ENCODE measurements around the gene ABCC11. TPM values are rescaled to one million over a fixed set of nuclear protein-coding genes. Genes with fewer than 3 reads are reported as not detected.
"Not testable (repeated sequence)": the region's sequence is repeated elsewhere in the genome, so short reads cannot be mapped to it uniquely, and the experiment has no call there.

ABCC11 gene
- polyA plus RNA-seq, 1 donor from 2014 or later: not detected

DNA sequence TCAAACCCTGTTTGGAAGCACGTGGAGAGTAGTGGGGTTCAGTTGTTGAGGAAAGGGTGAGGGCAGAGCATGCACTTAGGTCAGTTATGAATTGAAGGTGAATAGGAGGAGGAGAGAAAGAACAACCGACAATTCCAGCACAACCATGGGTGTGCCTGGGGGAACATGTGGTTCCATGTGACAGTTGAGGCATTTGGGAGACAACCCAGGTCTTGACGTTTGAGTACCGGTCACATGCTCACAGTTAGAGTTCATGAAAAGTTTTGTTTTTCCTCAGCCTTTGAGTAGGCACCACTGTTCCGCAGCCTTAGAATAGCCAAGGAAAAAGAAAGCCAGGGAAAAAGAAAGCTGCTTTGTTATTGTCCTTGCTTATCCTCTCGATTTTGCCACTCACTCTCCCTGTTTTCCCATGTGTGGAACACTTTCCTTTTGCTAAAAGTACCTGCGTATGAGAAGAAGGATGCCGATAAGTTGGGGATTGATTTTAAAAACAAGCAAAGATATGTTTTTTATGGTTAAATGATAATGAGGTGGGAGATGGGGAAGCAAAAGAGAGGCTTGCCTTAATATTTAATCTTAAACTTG lies 25.6 kb upstream of the ABCC11 start:
- Mint-ChIP-seq H3K27ac (peak overlapping the region in 1 of 3 donors; percentile 53), H3K4me1 (peaks cover 0 to 2% (median 0%) of the 10 kb centered on the region in 3 donors), H3K36me3 (peaks cover 5% of the 10 kb centered on the region), H3K27me3 (no peaks in the 10 kb centered on the region), H3K9me3 (no peaks in the 10 kb centered on the region), H3K4me3 (no peak overlapping the region)

DNA sequence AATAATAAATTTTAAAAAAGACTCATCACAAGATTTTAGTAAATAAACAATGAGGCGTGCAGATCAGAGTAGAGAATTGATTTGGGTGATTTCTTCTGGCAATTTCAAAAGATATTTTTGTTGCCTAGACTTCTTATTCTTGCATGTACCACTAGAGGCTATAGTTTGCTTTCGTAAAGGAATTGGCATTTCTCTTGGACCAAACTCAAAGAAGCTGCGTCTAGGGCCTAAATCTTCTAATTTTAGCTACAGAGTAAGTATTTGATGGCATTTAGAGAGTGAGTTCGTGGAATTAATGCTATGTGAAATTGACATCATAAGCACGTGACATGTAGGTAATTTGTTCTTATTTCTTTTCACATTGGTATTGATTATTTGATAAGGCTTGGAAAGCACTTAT lies 24.4 kb upstream of the ABCC11 start:
- Mint-ChIP-seq H3K4me1 (peaks cover 0 to 2% (median 0%) of the 10 kb centered on the region in 3 donors), H3K27me3 (no peaks in the 10 kb centered on the region), H3K36me3 (peaks cover 5% of the 10 kb centered on the region), H3K4me3 (no peak overlapping the region), H3K9me3 (no peaks in the 10 kb centered on the region), H3K27ac (no peak overlapping the region)

DNA sequence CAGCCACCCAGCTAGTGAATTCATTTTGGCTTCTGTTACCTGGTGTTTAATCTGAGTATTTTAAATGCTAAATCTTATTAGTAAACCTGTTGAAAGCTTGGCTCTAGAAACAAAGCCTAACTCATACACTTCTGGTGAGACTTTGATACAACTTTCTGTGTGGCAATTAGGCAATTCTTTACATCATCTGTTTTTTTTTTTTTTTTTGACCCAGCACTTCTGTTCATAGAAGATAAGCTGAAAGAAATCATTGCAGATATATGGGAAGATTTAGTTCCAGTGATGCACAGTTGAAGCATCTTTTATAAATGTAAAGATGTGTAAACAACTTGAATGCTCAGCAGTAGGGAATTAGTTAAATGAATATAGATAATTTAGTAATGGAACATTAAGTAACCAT lies 21.7 kb upstream of the ABCC11 start:
- Mint-ChIP-seq H3K4me1 (peaks cover 0 to 2% (median 0%) of the 10 kb centered on the region in 3 donors), H3K27ac (no peak overlapping the region), H3K4me3 (no peak overlapping the region), H3K9me3 (peaks cover 0 to 2% (median 0%) of the 10 kb centered on the region in 3 donors), H3K36me3 (peaks cover 12% of the 10 kb centered on the region), H3K27me3 (no peaks in the 10 kb centered on the region)

DNA sequence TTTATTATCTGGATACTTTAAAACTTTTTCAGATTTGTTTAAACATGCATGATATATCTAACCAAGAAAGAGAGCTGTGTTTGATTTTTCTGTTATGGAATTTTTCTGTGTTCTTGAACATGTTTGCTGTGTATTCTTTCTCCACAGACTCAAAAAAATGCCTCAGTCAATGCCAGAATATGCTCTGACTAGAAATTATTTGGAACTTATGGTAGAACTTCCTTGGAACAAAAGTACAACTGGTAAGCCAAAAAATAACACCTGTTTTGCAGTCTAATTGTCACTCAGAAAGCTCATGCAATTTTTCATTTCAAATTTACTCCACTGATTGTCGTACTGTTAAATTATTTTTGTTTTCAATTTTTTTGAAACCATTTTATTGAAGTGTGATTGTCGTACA lies 15.3 kb upstream of the ABCC11 start:
- peaks cover 0 to 9% (median 2%) of the 10 kb centered on the region in 3 donors for H3K9me3 Mint-ChIP-seq
- no peaks in the 10 kb centered on the region for H3K27me3 Mint-ChIP-seq
- peaks cover 39% of the 10 kb centered on the region for H3K36me3 Mint-ChIP-seq
- peaks cover 0 to 2% (median 1%) of the 10 kb centered on the region in 3 donors for H3K4me1 Mint-ChIP-seq
- peak overlapping the region in 1 of 3 donors; percentile 9 for H3K27ac Mint-ChIP-seq
- H3K4me3 Mint-ChIP-seq: no peak overlapping the region

DNA sequence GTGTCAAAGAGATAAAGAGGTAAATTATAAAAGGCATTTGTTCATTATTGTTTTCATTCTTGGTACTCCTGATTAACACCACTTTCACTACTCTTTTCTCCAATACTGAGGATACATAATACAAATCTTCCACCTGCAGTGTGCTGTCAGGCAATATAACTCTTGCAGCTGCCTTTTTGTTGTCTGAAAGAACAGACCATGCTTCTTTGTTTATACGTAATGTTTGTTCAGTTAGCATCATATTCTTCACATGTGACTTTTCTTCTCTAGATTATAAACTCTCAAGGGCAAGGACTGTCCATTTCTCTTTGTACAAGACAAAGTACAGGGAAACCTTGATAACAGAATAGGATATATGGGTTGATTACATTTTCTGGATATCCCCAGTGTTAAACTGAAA lies 14.2 kb upstream of the ABCC11 start:
- Mint-ChIP-seq H3K27me3 (no peaks in the 10 kb centered on the region), H3K27ac (no peak overlapping the region), H3K4me3 (no peak overlapping the region), H3K9me3 (peaks cover 0 to 9% (median 2%) of the 10 kb centered on the region in 3 donors), H3K4me1 (peaks cover 0 to 1% (median 0%) of the 10 kb centered on the region in 3 donors), H3K36me3 (peaks cover 39% of the 10 kb centered on the region)

DNA sequence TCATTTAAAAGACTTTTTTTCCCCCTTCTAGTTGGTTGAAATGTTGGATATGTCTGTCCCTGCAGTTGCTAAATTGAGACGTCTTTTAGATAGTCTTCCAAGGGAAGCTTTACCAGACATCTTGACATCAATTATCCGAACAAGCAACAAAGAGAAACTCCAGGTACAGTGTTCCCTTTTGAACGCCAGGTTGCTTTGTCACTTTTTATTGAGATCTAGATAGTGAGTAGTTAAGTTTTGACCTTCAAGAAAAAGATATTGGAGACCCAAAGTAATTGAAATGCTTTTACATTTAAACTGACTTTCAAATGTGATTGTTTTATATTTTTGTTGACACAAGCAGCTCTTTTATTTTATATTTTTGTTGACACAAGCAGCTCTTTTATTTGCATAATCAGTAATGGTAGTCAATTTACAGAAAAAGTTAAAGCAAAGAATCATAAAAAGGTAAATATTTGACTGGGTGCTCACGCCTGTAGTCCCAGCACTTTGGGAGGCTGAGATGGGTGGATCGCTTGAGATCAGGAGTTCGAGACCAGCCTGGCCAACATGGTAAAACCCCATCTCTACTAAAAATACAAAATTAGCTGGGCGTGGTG lies 9.3 kb upstream of the ABCC11 start:
- no peaks in the 10 kb centered on the region for H3K9me3 Mint-ChIP-seq
- H3K27me3 Mint-ChIP-seq: no peaks in the 10 kb centered on the region
- no peak overlapping the region for H3K4me3 Mint-ChIP-seq
- H3K4me1 Mint-ChIP-seq: peaks cover 0 to 5% (median 2%) of the 10 kb centered on the region in 3 donors
- H3K36me3 Mint-ChIP-seq: peaks cover 12% of the 10 kb centered on the region
- no peak overlapping the region for H3K27ac Mint-ChIP-seq

DNA sequence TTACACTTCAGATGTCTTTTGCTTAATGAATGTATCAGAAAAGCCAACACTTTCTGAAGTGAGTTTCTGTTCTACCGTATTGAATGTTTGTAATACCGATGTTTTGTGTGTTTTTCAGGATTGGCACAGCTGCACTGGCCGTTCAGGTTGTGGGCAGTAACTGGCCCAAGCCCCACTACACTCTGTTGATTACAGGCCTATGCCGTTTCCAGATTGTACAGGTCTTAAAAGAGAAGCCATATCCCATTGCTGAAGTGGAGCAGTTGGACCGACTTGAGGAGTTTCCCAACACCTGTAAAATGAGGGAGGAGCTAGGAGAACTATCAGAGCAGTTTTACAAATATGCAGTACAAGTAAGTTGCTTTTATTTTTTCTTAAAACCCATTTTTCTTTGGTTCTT lies 4.7 kb upstream of the ABCC11 start:
- peaks cover 2% of the 10 kb centered on the region for H3K36me3 Mint-ChIP-seq
- H3K27me3 Mint-ChIP-seq: no peaks in the 10 kb centered on the region
- no peaks in the 10 kb centered on the region for H3K9me3 Mint-ChIP-seq
- peaks cover 16 to 19% (median 19%) of the 10 kb centered on the region in 3 donors for H3K4me1 Mint-ChIP-seq
- no peak overlapping the region for H3K4me3 Mint-ChIP-seq
- H3K27ac Mint-ChIP-seq: no peak overlapping the region

DNA sequence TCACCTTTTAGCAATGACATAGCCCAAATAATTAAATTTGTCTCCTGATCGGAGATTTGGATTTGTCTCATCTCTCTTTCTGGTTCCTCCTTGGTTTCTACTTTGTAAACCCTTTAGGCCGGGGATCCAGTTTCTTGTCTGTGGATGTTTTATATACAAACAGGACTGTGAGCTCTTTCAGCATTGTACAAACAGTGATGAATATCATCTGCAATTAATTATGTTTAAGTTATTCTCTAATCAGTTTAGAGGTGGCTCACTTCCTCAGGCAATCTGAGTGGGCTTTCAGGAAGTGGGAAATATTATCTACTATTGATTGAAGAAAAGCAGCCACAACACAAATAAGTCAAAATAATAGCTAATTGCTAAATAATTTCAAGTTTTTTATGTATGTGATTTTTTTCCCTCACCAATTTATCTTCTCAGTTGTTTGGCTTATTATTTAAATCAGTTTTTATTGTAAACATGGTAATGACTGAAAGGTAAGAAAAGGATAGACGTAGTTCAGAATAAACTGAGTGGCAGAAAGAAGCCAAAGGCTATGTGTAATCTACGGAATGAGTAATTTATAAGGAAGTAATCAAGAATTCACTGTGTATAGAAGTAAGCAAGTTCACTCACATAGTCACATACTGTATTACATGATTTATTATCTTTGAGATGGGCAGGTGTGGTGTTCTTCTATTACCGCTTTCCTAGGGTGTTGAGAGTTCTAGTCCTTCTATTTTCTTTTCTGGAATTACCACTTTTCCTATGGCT lies 3.4 kb upstream of the ABCC11 start:
- no peaks in the 10 kb centered on the region for H3K27me3 Mint-ChIP-seq
- H3K4me3 Mint-ChIP-seq: no peak overlapping the region
- peaks cover 23 to 29% (median 27%) of the 10 kb centered on the region in 3 donors for H3K4me1 Mint-ChIP-seq
- peaks cover 5% of the 10 kb centered on the region for H3K36me3 Mint-ChIP-seq
- H3K9me3 Mint-ChIP-seq: no peaks in the 10 kb centered on the region
- H3K27ac Mint-ChIP-seq: peak overlapping the region in 1 of 3 donors; percentile 39

DNA sequence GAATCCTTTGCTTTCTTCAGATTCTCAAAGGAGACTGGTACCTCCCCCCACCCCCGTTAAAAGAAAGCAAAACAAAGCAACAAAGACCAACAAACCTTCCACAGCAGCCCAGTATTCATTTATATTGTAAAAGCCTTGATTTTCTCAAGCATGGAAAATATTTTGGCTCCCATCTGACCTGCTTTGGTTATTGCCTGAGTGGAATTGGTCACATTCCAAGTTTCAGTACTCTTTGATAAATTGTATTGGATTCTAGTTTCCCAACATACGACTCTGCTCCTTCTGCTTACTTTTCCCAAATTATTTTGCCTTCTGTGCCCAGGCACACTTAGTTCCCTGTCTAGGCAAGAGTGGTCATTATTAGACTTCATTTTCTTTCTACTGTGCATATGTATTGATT lies 1.3 kb downstream of the ABCC11 start:
- peaks cover 28 to 33% (median 32%) of the 10 kb centered on the region in 3 donors for H3K4me1 Mint-ChIP-seq
- peaks cover 5% of the 10 kb centered on the region for H3K36me3 Mint-ChIP-seq
- H3K4me3 Mint-ChIP-seq: peak overlapping the region in 2 of 4 donors; percentile 92 to 99
- H3K27me3 Mint-ChIP-seq: no peaks in the 10 kb centered on the region
- no peaks in the 10 kb centered on the region for H3K9me3 Mint-ChIP-seq
- peak overlapping the region in 2 of 3 donors; percentile 62 to 87 for H3K27ac Mint-ChIP-seq

DNA sequence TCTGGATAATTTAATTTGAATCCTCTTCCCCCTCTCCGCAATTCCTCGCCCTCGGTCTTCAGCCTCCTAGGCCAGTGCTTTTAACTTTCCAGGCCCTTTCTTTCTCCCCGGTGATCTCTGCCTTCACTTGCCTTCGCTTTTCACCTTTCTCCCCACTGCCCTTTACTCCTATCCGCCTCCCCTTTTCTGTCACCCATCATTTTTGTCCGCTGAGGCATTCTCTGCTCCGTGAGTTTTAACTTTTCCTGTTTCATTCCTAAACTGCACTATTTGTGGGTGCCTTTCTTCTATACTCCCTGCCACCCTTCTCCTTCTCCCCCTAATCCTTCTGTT lies 2.5 kb downstream of the ABCC11 start:
- Mint-ChIP-seq H3K36me3 (peaks cover 6% of the 10 kb centered on the region), H3K4me3 (peak overlapping the region; percentile 92 to 99 (median 94)), H3K27me3 (no peaks in the 10 kb centered on the region), H3K4me1 (peaks cover 22 to 29% (median 26%) of the 10 kb centered on the region in 3 donors), H3K27ac (peak overlapping the region; percentile 87 to 98 (median 94)), H3K9me3 (peaks cover 0 to 5% (median 0%) of the 10 kb centered on the region in 3 donors)

DNA sequence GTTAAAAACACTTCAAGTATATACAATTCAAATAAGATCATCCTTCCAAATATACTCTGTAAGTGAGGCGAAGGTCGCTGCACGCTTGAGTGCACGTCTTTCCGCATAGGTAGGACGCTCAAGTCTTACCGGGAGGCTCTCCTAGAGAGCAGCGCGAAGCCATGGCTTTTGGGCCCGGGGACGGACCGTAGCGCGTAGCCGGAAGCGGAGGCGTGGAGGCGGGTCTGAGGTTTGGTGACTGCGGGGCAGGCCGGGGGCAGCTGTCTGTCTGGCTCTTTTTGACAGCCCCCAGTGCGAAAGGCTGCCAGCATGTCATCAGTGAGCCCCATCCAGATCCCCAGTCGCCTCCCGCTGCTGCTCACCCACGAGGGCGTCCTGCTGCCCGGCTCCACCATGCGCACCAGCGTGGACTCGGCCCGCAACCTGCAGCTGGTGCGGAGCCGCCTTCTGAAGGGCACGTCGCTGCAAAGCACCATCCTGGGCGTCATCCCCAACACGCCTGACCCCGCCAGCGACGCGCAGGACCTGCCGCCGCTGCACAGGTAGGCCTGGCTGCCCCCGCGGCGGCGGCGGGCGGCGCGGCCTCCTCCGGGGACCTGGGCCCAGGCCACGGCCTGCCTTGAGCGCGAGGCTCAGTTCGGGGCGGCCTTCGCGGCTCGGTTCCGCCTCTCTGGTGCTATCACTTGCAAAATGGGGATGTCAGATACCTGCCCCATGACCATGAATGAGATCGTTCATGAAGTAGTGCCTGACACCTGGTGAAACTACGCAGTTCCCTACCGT lies 3.1 kb downstream of the ABCC11 start, which contains the start of gene LONP2:
LONP2 (plus strand) TSS at position 221 of the 783 bp plus-strand sequence; CDS start at position 310, 89 bp downstream.
- Mint-ChIP-seq H3K27me3 (no peaks in the 10 kb centered on the region), H3K4me3 (peak within 1 kb of the TSS; percentile 92 to 99 (median 94))

DNA sequence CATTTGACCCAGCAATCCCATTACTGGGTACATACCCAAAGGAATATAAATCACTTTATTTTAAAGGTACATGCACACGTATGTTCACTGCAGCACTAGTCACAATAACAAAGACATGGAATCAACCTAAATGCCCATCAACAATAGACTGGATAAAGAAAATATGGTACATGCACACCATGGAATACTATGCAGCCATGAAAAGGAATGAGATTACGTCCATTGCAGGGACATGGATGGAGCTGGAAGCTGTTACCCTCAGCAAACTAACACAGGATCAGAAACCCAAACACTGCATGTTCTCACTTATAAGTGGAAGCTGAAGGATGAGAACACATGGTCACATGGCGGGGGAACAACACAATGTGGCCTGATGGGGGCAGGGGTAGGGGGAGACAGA lies 7.2 kb downstream of the ABCC11 start:
- H3K27me3 Mint-ChIP-seq, H3K27ac Mint-ChIP-seq, H3K9me3 Mint-ChIP-seq, H3K36me3 Mint-ChIP-seq: not testable (repeated sequence)
- Mint-ChIP-seq H3K4me1 (peaks cover 4 to 11% (median 11%) of the 10 kb centered on the region in 3 donors), H3K4me3 (peak overlapping the region in 1 of 4 donors; percentile 82)

More for the DNA sequence above, 3.1 kb downstream of the ABCC11 start, which contains the start of gene LONP2:
- peaks cover 0 to 6% (median 0%) of the 10 kb centered on the region in 3 donors for H3K9me3 Mint-ChIP-seq
- H3K36me3 Mint-ChIP-seq: peaks cover 7% of the 10 kb centered on the region
- H3K4me1 Mint-ChIP-seq: peaks cover 22 to 29% (median 28%) of the 10 kb centered on the region in 3 donors
- H3K27ac Mint-ChIP-seq: peak within 1 kb of the TSS; percentile 87 to 98 (median 96)

DNA sequence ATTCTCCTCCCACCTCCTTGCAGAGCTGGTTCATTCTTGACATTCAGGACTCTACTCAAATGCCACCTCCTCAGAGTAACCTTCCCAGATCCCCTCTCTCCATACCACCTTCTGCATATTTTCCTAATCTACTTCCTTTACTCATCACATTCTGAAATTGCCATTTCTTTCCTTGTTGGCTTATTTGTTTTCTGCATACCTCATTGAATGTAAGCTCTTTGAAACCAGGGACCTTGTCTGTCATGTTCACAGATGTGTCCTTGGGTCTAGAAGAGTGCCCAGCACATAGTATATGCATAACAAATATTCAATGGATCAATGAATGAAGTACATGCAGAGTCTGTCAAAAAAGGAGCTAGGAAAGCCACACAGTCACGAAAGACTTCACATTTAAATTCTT lies 11.1 kb downstream of the ABCC11 start:
- Mint-ChIP-seq H3K4me3 (no peak overlapping the region), H3K4me1 (peaks cover 0 to 1% (median 0%) of the 10 kb centered on the region in 3 donors), H3K9me3 (peaks cover 0 to 6% (median 0%) of the 10 kb centered on the region in 3 donors), H3K27me3 (no peaks in the 10 kb centered on the region), H3K27ac (no peak overlapping the region), H3K36me3 (peaks cover 5% of the 10 kb centered on the region)

DNA sequence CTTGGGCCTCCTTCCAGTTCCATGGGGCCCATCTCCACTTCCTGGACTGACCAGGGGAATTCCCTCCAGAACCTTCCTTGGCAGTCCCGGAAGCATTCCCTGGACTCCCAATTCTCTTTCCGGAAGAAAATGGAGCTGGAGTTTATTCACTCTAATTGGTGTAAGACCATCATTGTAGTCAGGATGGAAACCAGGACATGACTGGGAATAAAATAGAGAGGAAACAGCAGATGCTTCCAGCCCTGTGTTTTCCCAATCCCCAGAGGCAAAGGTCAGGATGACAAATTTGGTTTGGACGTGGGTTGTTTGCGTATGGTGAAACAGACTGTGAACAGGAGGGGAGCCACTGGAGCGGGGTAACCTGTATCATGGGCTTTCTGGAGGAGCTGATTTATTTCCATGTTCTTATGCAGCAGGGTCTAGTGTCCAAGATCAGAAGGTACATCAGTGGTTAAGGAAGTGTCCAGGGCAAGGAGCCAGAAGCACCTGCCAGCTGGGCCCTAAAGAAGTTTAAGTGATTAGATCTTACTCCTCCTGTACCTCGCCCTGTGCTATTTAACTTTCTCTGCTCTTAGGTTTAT lies 11.7 kb downstream of the ABCC11 start:
- H3K36me3 Mint-ChIP-seq: peaks cover 3% of the 10 kb centered on the region
- no peak overlapping the region for H3K4me3 Mint-ChIP-seq
- H3K27me3 Mint-ChIP-seq: no peaks in the 10 kb centered on the region

More for the DNA sequence above, 11.7 kb downstream of the ABCC11 start:
- H3K27ac Mint-ChIP-seq: no peak overlapping the region
- peaks cover 0 to 1% (median 0%) of the 10 kb centered on the region in 3 donors for H3K4me1 Mint-ChIP-seq
- peaks cover 0 to 6% (median 0%) of the 10 kb centered on the region in 3 donors for H3K9me3 Mint-ChIP-seq

All from IgD-negative memory B cell (primary cell).